ENCODE data around the gene ATG16L1.

Gene ATG16L1

DNA sequence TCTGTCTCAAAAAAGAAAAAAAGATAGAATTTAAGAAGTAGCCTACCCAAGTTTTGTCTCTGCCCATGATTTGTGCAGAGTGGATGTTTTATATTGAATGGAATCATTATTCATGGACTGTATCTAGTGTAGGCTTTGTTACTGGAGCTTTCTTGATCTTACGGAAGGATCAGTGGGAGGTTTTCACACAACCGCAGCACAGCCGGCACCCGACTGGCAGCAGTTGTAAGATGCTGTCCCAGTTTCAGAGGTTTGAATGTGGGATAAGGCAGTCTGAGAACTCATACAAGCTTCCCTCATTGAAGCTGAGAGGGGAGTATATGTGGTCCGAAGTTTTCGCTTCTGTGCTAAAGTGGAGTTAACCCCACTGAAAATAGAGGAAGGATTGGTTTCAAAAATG is 36.4 kb downstream of the ATG16L1 start:
- in situ Hi-C loops (cut with MboI; ENCODE audit: low sequenced_read_pairs) = no loop called here

DNA sequence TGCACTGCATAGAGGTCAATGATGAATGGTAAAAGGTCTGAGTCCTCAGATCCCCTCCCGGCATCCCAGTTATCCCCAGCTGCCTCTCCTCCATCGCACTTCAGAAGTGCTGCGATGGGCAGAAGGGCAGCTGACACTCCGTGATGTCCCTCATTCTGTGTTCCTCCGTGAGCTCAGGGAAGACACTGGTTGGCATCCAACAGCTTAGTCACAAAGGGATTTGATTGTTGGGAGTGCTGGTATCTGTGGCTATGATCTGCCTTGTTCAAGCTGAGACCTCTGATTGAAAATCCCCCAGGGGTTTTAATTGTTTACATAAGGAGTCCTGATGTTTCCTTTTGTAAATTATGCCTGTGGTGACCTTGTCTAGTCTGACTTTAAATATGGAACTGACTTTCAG is 37.2 kb downstream of the ATG16L1 start:
- in situ Hi-C loops (cut with MboI; ENCODE audit: low sequenced_read_pairs) = no loop called here

DNA sequence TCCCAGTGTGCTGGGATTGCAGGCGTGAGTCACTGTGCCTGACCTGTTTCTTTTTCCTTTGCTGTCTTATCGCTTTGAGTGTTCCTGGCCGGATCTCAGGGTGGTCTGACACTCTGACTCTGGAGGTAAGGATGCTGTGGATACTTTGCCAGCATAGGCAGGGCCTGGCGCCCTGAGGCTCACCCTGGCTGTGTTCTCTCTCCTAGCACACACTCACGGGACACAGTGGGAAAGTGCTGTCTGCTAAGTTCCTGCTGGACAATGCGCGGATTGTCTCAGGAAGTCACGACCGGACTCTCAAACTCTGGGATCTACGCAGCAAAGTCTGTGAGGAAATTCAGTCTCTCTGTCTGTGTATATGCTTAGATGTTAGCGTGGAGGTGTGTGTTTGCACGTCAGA is 38.2 kb downstream of the ATG16L1 start:
- in situ Hi-C loops (cut with MboI; ENCODE audit: low sequenced_read_pairs) = no loop called here

DNA sequence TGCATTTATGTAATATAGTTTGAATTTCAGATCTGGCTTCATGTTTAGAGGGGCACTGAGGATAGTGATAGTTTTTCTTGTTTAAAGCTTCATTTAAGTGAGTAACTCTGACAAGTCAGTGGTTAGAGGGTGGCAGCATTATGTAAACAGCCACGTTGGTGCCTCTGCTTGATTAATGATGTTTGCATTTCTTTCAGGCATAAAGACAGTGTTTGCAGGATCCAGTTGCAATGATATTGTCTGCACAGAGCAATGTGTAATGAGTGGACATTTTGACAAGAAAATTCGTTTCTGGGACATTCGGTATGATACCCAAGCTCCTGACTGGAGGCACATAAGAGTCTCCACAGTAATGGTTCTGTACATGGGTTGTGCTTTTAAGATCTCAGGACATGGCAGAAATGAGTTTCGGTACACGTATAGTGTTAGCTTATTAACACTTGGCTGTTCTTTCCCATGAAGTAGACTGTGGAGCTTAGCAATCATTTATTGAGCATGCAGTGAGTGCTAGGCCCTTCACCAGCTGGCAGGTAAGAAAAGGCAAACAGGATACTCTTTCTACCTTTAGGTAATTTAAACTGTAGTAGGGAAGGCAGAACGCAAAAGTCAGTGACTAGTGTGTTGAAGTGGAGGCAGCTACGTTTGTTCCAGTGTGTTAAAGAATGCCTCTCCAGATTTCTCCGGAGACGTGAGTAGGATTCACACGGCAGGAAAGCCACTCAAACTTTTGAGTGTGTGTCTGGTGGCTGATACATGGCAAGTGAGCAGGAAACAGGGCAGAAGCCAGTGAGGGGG is 38.8 kb downstream of the ATG16L1 start:
- in situ Hi-C loops (cut with MboI; ENCODE audit: low sequenced_read_pairs) = no loop called here

DNA sequence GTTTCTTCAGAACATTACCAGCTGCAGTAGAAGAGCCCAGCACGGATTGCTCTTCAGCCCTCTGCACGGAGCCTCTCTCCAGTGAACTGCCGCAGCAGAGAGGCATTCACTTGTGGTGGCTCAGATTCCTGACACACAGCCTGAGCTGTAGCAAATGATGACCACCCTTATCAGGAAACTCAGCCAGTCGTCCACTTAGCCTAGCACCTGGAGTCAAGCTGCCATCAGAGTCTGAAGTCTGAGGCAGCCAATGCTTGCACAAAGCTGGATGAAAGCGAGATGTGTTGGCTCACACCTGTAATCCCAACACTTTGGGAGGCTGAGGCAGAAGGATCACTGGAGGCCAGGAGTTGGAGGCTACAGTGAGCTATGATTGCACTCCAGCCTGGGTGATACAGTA is 44.4 kb downstream of the ATG16L1 start:
- in situ Hi-C loops (cut with MboI; ENCODE audit: low sequenced_read_pairs) = no loop called here

DNA sequence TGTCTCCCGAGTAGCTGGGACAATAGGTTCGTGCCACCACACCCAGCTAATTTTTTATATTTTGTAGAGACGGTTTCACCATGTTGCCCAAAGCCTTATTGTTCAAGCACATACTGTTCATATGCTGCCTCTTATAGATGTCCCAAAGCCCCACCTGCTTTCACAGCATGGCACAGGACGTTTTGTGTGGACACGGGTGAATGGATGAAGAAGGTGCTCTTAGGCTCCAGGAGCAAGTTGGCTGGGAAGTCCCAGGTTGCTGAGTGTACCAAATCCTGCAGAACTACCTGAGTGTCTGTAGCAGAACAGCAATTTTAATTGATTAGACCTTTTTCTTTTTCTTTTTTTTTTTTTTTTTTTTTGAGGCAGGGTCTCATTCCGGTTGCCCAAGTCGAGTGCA is 45.6 kb downstream of the ATG16L1 start:
- in situ Hi-C loops (cut with MboI; ENCODE audit: low sequenced_read_pairs) = no loop called here

DNA sequence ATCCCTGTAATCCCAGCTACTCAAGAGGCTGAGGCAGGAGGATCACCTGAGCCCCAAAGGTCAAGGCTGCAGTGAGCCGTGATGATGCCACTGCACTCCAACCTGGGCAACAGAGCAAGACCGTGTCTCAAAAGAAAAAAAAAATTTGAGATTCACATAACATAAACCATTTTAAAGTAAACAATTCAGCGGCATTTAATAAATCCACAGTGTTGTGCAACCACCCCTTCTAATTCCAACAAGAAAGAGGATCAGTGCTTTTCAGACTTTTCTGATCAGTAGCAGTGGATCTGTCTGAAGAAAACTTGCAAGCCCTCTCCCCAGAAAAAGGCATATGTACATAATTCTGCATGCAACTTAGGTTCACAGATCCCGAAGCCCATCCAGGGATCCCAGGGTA is 48.9 kb downstream of the ATG16L1 start:
- in situ Hi-C loops (cut with MboI; ENCODE audit: low sequenced_read_pairs) = no loop called here

DNA sequence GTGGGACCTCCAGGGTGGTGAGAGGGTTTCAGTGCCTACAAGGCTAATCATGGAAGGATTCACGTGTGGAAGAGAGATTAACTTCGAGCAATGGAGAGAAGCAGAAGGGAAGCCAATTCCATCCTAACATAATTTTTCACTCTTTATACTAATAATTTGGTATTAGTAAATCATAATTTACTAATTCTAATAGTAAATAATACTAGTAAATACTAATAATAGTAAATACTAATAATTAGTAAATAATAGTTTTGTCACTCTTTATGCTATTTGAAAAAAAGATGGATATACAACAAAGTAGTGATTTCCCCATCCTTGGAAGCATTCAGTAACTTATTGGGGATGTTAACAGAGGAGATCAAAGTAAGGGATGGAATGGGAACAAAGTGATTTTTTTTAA is 49.8 kb downstream of the ATG16L1 start:
- in situ Hi-C loops (cut with MboI; ENCODE audit: low sequenced_read_pairs) = no loop called here

DNA sequence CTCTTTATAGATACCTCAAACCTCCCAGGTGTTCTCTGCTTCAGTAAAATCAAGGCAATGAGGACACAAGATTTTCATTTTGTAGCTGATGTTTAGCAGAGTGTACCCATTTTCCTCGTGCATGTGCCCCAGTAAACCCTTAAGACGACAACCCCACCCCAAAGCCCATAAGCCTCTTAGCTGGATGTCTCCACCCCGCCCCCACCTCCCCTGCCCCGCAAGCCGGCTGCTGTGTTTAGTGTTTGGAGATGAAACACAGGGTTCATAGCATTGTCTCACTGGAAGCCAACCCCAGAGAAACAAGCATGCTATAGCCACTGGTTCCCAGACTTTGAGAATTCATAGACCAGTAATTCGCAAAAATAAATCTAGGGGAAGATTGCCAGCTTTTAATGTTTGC is 50.3 kb downstream of the ATG16L1 start:
- in situ Hi-C loops (cut with MboI; ENCODE audit: low sequenced_read_pairs) = no loop called here

DNA sequence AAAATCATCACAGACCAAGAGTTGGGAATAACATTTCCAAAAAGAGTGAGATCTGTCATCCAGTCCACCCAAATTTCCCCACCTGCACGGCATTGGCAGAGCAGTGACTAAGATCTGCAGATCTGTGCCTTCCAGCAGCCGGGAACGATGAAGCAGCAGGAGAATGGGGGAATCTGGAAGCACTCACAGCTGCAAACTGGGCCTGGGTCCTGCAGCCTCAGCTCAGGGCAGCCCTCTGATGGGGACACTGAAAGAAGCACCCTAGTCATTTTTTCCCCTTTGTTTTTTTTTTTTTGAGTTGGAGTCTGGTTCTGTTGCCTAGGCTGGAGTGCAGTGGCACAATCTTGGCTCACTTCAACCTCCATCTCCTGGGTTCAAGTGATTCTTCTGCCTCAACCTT is 51.8 kb downstream of the ATG16L1 start:
- in situ Hi-C loops (cut with MboI; ENCODE audit: low sequenced_read_pairs) = no loop called here

DNA sequence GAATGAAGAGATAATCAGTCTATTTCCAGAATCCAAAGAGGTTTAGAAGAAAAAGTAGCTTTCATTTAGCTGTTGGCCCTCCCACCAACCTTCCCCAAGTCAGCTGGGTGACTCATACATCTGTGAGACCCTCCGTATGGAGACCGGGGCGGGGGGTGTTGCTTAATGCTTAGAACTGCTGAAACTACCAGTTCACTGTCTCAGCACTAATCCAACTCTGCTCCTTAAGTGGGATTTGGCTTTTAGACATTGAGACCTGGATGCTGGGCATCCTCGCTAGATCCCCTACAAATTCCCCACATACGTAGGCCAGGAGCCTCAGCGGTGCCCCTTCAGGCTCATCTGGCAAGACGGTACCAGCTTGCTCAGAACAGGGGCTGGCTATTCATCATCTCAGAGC is 56.1 kb downstream of the ATG16L1 start, which contains the start of gene SAG:
Gene SAG (plus strand): TSS at position 252 of the 400 bp plus-strand sequence. CDS start 1,374 bp downstream, outside the sequence.
- in situ Hi-C loops (cut with MboI; ENCODE audit: low sequenced_read_pairs) = no loop called here

DNA sequence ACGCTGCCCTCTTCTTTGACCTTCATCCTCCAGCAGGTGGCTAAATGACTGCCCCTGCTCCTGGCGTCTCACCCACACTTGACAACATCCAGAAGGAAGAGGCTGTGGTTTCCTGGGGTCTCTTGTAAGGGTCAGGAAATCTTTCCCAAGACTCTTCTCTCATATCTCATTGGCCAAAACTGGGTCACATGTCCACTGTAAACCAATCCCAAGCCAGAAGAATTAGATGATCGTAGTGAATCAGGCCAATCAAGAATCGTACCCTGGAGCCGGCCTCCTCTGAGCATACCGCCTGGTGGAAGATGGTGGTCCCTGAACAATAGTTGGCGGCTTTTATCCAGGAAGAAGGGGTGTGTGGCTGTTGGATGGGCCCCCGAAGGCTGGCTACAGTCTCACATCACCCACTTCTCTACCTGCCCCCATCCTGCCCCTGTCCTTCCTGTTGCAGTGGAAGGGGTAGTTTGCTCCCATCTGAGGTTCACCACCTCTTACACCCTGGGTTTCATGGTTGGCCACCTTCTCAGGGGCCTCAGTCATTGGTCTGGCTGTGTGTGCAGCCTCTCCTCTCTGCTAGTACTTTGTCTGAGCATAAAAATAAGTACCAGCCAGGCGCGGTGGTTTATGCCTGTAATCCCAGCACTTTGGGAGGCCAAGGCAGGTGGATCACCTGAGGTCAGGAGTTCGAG is 59.9 kb downstream of the ATG16L1 start:
- in situ Hi-C loops (cut with MboI; ENCODE audit: low sequenced_read_pairs) = no loop called here

DNA sequence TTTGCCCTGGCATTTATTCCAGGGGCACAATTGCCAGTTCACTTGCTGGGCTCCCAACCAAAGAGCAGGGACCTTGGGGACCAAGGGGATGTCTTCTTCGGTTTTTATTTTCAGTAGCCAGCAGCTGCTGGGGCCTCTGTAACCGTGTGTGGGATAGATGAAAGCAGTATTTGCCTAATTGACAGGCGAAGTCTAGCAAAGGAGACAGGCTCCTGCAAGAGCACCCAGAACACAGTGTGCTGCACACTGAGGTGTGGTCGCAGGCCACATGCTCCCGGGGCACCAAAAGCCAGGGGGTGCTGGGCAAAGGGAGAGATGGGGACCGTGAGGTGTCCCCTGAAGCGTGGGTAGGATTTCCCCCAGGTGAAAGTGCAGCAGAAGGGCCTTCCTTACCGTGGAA is 61.4 kb downstream of the ATG16L1 start:
- in situ Hi-C loops (cut with MboI; ENCODE audit: low sequenced_read_pairs) = no loop called here

DNA sequence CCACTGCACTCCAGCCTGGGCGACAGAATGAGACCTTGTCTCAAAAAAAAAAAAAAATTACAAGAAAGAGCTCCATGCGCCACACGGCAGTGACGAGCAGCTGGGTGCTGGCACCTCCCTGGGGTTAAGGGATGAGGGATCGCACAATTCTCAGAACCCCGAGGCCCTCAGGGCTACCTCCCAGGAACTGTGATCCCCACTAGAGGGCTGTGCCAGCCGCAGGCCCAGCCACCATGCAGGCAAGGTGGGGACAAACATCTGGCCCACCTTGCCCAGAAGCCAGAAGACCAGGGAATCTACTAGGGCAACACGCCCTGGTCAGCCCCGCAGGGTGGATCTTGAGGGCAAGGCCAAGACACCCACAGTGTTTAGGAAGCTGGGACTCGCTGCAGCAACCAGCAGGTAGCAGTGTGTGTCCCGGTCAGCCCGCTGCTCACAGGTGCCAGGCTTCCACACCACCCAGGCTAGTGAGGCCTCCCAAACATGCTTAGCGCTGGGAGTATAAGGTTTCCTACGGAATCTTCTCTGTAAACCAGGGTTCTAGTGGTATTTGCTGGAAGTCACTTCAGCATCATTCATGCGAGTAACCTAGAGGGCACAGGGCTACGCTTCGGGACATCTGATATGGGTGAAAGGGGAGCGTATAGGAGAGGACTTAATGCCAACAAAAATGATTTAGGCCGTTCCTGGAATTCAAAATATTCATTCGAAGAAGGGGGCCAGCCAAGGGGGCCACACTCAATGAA is 62.9 kb downstream of the ATG16L1 start:
- in situ Hi-C loops (cut with MboI; ENCODE audit: low sequenced_read_pairs) = no loop called here

DNA sequence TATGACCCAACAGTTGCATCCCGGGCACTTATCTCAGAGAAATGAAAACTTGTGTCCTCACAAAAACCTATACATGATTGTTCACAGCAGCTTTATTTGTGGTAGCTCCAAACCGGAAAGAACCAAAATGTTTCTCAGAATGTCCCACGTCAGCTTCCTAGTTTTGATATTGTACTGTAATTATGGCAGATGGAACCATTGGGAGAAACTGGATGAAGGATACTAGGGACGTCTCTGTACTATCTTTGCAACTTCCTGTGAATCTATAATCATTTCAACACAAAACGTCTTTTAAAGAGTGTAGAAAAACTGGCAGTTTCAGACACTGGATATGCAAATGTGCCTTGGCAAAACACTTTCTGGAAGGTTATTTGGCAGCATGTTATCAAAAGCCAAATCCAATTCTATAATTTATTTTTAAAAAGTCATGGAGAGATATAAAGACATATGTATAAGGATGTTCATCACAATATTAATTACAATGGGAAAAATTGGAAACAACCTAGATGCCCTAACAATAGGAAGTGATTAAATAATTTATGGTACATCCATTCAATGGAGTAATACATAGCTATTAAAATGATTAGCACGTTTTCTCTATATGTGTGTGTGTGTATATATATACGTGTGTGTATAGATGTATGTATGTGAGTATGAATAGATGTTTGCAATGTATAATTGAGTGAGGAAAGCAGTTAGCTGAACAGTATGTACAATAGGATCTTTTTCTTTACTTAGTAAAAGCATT is 65.9 kb downstream of the ATG16L1 start:
- in situ Hi-C loops (cut with MboI; ENCODE audit: low sequenced_read_pairs) = no loop called here

DNA sequence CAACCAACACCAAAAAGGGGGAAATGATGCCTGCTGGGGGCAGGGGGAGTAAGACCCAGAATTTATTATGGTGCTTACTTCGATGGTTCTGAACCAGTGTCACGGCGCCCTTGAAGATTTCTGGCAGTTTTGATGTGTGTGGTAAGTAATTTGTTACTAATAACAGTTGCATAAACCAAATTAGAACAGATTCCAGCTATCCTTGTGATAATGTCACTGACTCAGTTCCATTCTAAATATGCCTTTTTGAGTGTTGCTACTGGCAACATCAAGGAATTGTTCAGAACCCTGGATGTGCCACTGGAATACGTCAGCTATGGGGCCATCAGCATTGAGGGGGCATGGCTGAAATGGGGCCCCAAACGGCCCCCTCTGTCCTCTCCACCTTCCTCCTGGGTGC is 67.8 kb downstream of the ATG16L1 start:
- in situ Hi-C loops (cut with MboI; ENCODE audit: low sequenced_read_pairs) = no loop called here

DNA sequence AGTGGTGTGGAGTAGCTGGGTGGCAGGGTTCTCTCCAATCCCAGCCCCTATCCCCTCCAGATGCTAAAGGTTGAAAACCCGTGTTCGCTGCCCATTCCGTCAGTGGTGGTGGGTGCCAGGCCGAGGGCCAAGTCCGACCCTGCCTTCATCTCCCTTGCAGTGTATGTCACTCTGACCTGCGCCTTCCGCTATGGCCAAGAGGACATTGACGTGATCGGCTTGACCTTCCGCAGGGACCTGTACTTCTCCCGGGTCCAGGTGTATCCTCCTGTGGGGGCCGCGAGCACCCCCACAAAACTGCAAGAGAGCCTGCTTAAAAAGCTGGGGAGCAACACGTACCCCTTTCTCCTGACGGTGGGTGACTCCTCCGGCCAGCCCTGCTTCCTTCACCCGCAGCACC is 69.0 kb downstream of the ATG16L1 start:
- in situ Hi-C loops (cut with MboI; ENCODE audit: low sequenced_read_pairs) = no loop called here

DNA sequence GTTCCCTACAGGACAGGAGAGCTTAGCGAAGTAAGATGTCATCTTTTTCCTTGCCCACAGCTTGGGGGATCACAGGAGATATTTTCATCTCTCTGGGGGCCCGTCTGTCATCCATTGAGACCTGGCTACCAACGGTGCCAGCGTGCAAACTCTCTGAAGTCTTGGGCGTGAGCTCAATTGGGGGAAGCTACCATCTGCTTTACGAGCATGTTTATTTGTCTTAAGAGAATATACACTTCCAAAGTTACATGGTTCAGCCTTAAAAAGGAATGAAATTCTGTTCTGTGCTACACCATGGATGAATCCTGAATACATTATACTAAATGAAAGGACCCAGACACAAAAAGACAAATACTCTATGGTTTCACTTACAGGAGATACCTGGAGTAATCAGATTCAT is 69.7 kb downstream of the ATG16L1 start:
- in situ Hi-C loops (cut with MboI; ENCODE audit: low sequenced_read_pairs) = no loop called here

DNA sequence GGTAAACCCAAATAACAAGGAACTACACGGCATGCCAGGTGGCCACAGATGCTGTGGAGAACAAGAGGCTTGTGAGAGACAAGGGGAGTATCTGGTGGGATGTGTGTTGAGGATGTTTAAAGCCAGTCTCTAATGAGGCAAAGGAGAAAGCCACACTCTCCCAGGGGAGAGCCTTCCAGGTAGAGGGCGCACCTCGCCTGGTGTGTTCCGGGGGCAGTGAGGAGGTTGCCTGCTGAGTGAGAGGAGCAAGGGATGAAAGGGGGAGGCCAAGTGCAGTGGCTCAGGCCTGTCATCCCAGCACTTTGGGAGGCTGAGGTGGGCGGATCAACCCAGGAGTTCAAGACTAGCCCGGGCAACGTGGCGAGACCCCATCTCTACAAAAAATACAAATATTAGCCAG is 72.4 kb downstream of the ATG16L1 start:
- in situ Hi-C loops (cut with MboI; ENCODE audit: low sequenced_read_pairs) = no loop called here

DNA sequence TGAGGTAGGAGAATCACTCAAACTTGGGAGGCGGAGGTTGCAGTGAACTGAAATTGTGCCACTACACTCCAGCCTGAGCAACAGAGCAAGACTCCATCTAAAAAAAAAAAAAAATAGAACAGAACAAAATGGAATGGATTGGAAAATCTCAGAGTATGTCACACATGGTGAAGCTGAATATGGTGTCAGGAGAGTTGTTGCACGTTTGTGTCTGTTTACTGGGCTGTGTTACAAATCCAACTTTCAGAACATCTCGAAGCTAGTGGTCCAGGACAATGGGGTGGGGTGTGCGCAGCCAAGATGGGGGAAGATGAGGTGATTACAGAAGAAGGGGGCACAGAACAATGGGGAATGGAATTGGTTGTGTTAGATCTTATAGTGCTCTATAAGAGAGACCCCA is 73.8 kb downstream of the ATG16L1 start:
- in situ Hi-C loops (cut with MboI; ENCODE audit: low sequenced_read_pairs) = no loop called here

DNA sequence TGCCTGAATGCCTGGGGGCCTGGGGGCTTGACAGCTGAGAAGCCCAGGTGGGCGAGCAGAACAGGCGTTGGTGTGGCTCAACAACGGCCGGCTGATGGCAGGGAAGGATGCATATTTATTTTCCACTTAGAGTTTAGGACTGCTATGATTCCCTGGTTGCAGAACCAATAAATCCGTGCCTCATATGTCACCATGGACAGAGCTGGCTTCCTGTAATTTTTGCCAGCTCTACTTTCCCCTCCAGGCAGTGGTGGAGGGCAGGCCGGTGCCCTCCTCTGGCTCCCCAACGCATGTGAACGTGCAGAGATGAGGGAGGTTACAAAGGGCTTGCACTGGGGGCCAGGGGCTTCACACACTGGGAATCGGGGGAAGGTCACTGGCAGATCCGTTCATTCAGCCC is 74.3 kb downstream of the ATG16L1 start:
- in situ Hi-C loops (cut with MboI; ENCODE audit: low sequenced_read_pairs) = no loop called here
